ENCODE data around the gene TRPV3. TPM values are rescaled to one million over a fixed set of nuclear protein-coding genes. Genes with fewer than 3 reads are reported as not detected.

Gene TRPV3
- total and polyA plus RNA-seq, 12 donors, result 0.17 to 2.8 (median 1.1) TPM

DNA sequence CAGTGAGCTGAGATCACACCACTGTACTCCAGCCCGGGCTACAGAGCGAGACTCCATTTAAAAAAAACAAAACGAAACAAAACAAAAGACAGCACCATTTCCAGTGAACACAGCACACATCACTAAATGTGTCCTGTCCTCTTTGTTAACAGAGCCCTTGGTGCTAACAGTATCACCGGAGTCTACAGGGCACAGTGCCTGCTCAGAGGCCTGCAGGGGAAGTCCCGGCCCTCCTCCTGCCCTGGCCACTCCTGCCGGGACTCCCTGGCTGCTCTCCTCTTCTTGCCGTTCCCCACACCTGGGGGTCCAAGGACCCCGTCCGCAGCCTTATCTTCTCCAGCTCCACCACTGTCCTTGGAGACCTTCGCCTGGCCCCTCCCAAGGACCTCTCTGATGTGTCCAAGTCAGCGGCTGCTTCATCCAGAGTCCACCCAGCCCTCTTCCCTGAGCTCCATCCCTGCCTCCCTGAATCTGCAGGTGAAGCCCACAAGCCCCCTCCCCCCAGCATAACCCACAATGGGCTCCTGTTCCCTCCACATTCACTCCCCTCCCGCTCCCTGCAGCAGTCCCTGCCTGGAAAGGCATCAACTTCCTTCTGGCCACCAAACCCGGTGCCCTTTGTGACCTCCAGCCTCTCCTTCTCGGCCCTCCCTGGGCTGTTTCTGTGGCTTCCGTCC lies 43.1 kb upstream of the TRPV3 start:
- WGBS, 2 donors, result 85 to 86% methylated on average over 15 of the region's 15 CpGs
- Histone ChIP-seq H3K4me3 (no peak overlapping the region), H3K27me3 (no peaks in the 10 kb centered on the region), H3K4me1 (no peaks in the 10 kb centered on the region), H3K27ac (no peak overlapping the region), H3K36me3 (peaks cover 0 to 39% (median 3%) of the 10 kb centered on the region in 9 donors), H3K9me3 (no peaks in the 10 kb centered on the region)
- ATAC-seq (peak in 3 of 8 donors; percentile 38 to 53 (median 40)), DNase-seq (no peak)
- TF ChIP-seq, protein P1, sequence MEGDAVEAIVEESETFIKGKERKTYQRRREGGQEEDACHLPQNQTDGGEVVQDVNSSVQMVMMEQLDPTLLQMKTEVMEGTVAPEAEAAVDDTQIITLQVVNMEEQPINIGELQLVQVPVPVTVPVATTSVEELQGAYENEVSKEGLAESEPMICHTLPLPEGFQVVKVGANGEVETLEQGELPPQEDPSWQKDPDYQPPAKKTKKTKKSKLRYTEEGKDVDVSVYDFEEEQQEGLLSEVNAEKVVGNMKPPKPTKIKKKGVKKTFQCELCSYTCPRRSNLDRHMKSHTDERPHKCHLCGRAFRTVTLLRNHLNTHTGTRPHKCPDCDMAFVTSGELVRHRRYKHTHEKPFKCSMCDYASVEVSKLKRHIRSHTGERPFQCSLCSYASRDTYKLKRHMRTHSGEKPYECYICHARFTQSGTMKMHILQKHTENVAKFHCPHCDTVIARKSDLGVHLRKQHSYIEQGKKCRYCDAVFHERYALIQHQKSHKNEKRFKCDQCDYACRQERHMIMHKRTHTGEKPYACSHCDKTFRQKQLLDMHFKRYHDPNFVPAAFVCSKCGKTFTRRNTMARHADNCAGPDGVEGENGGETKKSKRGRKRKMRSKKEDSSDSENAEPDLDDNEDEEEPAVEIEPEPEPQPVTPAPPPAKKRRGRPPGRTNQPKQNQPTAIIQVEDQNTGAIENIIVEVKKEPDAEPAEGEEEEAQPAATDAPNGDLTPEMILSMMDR (IDR thresholded peaks at IDR 0.05), result no peak
- intact Hi-C loops (cut with DNase I), result no loop called here

DNA sequence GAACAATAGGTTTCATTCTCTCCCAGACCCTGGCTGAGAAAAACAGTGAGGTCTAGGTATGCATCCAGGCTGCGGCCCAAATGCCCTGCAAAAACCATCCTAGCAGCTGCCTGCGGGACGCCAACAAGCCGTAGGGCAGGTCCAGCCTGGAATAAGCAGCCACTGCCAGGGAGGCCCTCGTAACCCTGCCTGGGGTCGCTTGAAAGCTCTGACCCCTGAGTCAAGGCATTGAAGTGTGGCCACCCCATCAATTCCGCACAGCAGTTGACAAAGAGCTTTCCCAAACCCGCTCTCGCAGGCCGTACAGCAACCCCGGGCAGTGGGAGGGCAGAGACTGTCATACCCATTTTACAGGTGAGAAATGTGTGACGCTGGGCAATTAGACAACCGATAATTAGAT lies 40.5 kb upstream of the TRPV3 start:
- H3K27me3 ChIP-seq, result no peaks in the 10 kb centered on the region
- intact Hi-C loops (cut with DNase I), result no loop called here
- ATAC-seq (no peak), DNase-seq (no peak)
- 85 to 89% methylated on average over 13 of the region's 13 CpGs for WGBS, 2 donors
- H3K36me3 ChIP-seq, result peaks cover 0 to 16% (median 0%) of the 10 kb centered on the region in 9 donors
- TF ChIP-seq, protein P1 (IDR thresholded peaks at IDR 0.05), result no peak
- no peaks in the 10 kb centered on the region for H3K9me3 ChIP-seq
- peaks cover 5 to 20% (median 13%) of the 10 kb centered on the region in 9 donors for H3K4me1 ChIP-seq
- no peak overlapping the region for H3K4me3 ChIP-seq
- H3K27ac ChIP-seq, result no peak overlapping the region

DNA sequence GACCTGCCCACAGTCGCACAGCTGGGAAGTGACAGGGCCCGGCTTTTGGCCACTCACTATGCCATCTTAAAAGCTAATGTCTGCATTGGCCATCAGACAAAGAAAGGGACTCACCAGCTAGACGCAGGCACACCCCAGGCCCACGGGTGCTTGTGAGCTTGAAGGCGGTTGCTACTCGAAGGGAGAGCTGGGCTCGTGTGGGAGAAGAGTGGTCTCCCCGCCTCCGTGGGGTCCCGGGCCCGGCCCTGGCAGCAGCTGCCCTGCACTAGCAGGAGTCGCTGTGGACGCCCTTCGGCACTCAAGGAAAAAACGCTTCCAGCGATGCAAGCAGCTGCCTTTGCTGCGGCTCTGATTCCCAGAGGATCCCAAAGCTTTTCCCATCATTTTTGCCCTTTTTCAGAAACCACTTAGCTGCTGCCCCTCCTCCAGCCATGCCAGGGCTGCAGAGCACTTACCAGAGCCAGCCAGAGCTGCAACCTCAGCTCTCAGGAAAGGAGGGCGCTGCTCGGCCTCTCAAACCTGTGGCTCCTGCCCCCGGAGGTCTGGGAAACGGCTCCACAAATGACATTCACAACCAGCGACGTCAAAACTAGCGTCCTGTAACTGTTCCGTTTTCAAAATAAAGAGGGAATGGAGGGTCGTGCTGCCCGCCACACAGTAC lies 39.3 kb upstream of the TRPV3 start:
- H3K4me3 ChIP-seq, result no peak overlapping the region
- DNase-seq, result no peak
- H3K4me1 ChIP-seq, result peaks cover 5 to 20% (median 13%) of the 10 kb centered on the region in 9 donors
- TF ChIP-seq, protein P1 (IDR thresholded peaks at IDR 0.05), result no peak
- no peaks in the 10 kb centered on the region for H3K9me3 ChIP-seq
- H3K27me3 ChIP-seq, result no peaks in the 10 kb centered on the region
- 87 to 92% methylated on average over 27 of the region's 27 CpGs for WGBS, 2 donors
- ATAC-seq, result no peak
- peaks cover 0 to 16% (median 0%) of the 10 kb centered on the region in 9 donors for H3K36me3 ChIP-seq
- intact Hi-C loops (cut with DNase I), result no loop called here
- H3K27ac ChIP-seq, result no peak overlapping the region

DNA sequence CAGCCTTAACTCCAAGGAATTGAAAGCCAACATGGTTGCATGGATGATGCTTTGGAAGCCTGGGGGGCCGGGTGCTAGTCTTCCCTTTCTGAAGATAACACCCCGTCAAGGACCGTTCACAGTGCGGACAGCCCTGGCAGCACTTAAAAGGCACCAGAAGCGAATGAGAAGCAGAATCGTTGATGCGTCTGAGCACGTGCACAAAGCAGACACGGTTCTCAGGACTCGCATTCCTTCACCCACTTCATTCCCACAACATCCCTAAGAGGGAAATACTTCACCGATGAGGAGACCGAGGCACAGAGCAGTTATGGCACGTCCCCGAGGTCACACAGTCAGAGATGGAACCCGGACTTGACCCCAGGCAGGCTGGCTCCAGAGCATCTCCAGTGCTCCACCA lies 37.4 kb upstream of the TRPV3 start:
- Histone ChIP-seq H3K36me3 (peaks cover 0 to 36% (median 8%) of the 10 kb centered on the region in 9 donors), H3K27ac (peak overlapping the region in 4 of 10 donors; percentile 35 to 78 (median 47)), H3K9me3 (no peaks in the 10 kb centered on the region), H3K4me1 (peaks cover 5 to 20% (median 13%) of the 10 kb centered on the region in 9 donors), H3K27me3 (no peaks in the 10 kb centered on the region), H3K4me3 (no peak overlapping the region)
- TF ChIP-seq, protein P1 (IDR thresholded peaks at IDR 0.05), result no peak
- no peak for DNase-seq
- no peak for ATAC-seq
- intact Hi-C loops (cut with DNase I), result no loop called here
- 67 to 68% methylated on average over 15 of the region's 15 CpGs for WGBS, 2 donors
